ENCODE measurements around the gene QSOX2. TPM values are rescaled to one million over a fixed set of nuclear protein-coding genes. Genes with fewer than 3 reads are reported as not detected.

Gene QSOX2
- total and polyA plus RNA-seq, 4 donors: 0.79 to 12.7 (median 4.3) TPM

- 84% methylated on average over 39 of the region's 39 CpGs for WGBS
- Histone ChIP-seq H3K36me3 (ENCODE audit: control insufficient read depth in 4 of 4, insufficient read depth in 3 of 4, low read depth in 1 of 4, low read length in 3 of 4) (no peaks in the 10 kb centered on the region), H3K4me3 (ENCODE audit: low read depth in 1 of 3, low read length in 3 of 3) (no peak overlapping the region), H3K27me3 (ENCODE audit: control insufficient read depth in 4 of 4, insufficient read depth in 4 of 4, low read length in 3 of 4) (peaks cover 0 to 2% (median 0%) of the 10 kb centered on the region in 4 donors), H3K9me3 (ENCODE audit: control insufficient read depth in 4 of 4, low read length in 3 of 4) (no peaks in the 10 kb centered on the region), H3K4me1 (ENCODE audit: control insufficient read depth in 4 of 4, insufficient read depth in 4 of 4, low read length in 3 of 4) (peaks cover 0 to 4% (median 0%) of the 10 kb centered on the region in 4 donors), H3K9ac (ENCODE audit: low read depth in 1 of 2, low read length in 2 of 2) (no peak overlapping the region), H3K27ac (ENCODE audit: low read depth in 1 of 2, low read length in 2 of 2) (no peak overlapping the region)
- no peak for DNase-seq (ENCODE audit: low spot score)
- no peak for TF ChIP-seq RXRA (IDR thresholded peaks at IDR 0.05)
- no peak for TF ChIP-seq RAD21 (IDR thresholded peaks at IDR 0.05)
- TF ChIP-seq, protein P1, sequence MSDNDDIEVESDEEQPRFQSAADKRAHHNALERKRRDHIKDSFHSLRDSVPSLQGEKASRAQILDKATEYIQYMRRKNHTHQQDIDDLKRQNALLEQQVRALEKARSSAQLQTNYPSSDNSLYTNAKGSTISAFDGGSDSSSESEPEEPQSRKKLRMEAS (IDR thresholded peaks at IDR 0.05): no peak
- no peak for TF ChIP-seq NR2F2 (IDR thresholded peaks at IDR 0.05)
- no peak for TF ChIP-seq REST (IDR thresholded peaks at IDR 0.05)
- no peak for TF ChIP-seq HNF4G (IDR thresholded peaks at IDR 0.05)
- no peak for TF ChIP-seq FOXA1 (IDR thresholded peaks at IDR 0.05)
- no peak for TF ChIP-seq TAF1 (conservative IDR thresholded peaks at IDR 0.05)
- TF ChIP-seq ATF3 (IDR thresholded peaks at IDR 0.05): no peak
- no peak for TF ChIP-seq GABPA (IDR thresholded peaks at IDR 0.05 in 1 of 2, conservative IDR thresholded peaks at IDR 0.05 in 1 of 2)
- TF ChIP-seq ZBTB33 (IDR thresholded peaks at IDR 0.05): no peak
- TF ChIP-seq HNF4A (conservative IDR thresholded peaks at IDR 0.05): no peak
- TF ChIP-seq YY1 (IDR thresholded peaks at IDR 0.05): no peak
- TF ChIP-seq, protein P2, sequence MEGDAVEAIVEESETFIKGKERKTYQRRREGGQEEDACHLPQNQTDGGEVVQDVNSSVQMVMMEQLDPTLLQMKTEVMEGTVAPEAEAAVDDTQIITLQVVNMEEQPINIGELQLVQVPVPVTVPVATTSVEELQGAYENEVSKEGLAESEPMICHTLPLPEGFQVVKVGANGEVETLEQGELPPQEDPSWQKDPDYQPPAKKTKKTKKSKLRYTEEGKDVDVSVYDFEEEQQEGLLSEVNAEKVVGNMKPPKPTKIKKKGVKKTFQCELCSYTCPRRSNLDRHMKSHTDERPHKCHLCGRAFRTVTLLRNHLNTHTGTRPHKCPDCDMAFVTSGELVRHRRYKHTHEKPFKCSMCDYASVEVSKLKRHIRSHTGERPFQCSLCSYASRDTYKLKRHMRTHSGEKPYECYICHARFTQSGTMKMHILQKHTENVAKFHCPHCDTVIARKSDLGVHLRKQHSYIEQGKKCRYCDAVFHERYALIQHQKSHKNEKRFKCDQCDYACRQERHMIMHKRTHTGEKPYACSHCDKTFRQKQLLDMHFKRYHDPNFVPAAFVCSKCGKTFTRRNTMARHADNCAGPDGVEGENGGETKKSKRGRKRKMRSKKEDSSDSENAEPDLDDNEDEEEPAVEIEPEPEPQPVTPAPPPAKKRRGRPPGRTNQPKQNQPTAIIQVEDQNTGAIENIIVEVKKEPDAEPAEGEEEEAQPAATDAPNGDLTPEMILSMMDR (IDR thresholded peaks at IDR 0.05; ENCODE audit: low read depth, low read length, missing input control): no peak
- TF ChIP-seq SP1 (IDR thresholded peaks at IDR 0.05): no peak
- TF ChIP-seq JUND (IDR thresholded peaks at IDR 0.05): no peak
- no peak for TF ChIP-seq FOXA2 (IDR thresholded peaks at IDR 0.05)
Observed at GRCh38 chr9:136257381-136258298, 12.0 kb upstream of the QSOX2 start.

All from liver (tissue), 9 donors.